ENCODE results near the gene APBB2. TPM values are rescaled to one million over a fixed set of nuclear protein-coding genes. Genes with fewer than 3 reads are reported as not detected.

Gene APBB2
- total RNA-seq, 2 donors from 2014 or later: 17.4 to 56.6 TPM

GRCh38 chr4:41013746-41014145 is 200.6 kb downstream of the APBB2 start:
- H3K27me3 ChIP-seq (replicated peaks; ENCODE audit: insufficient read depth): no peaks in the 10 kb centered on the region
- intact Hi-C loops (cut with DNase I): no loop called here
- no peak overlapping the region for H3K27ac ChIP-seq
- no peaks in the 10 kb centered on the region for H3K9me3 ChIP-seq
- H3K4me1 ChIP-seq (replicated peaks): no peaks in the 10 kb centered on the region
- H3K36me3 ChIP-seq: no peaks in the 10 kb centered on the region
- TF ChIP-seq POLR2AphosphoS5 (IDR thresholded peaks at IDR 0.05): no peak
- TF ChIP-seq CTCF (IDR thresholded peaks at IDR 0.05): no peak
- TF ChIP-seq POLR2A (IDR thresholded peaks at IDR 0.05): no peak
- no peak overlapping the region for H3K4me3 ChIP-seq
- DNase-seq (ENCODE audit: low spot score): no peak
- WGBS: 54% methylated on average over 6 of the region's 6 CpGs

GRCh38 chr4:41012911-41013310 is 201.4 kb downstream of the APBB2 start:
- Histone ChIP-seq H3K27me3 (replicated peaks; ENCODE audit: insufficient read depth) (no peaks in the 10 kb centered on the region), H3K36me3 (no peaks in the 10 kb centered on the region), H3K4me1 (replicated peaks) (no peaks in the 10 kb centered on the region), H3K27ac (no peak overlapping the region), H3K4me3 (no peak overlapping the region), H3K9me3 (no peaks in the 10 kb centered on the region)
- 36% methylated on average over 3 of the region's 3 CpGs for WGBS
- intact Hi-C loops (cut with DNase I): no loop called here
- TF ChIP-seq POLR2AphosphoS5 (IDR thresholded peaks at IDR 0.05) (no peak), POLR2A (IDR thresholded peaks at IDR 0.05) (no peak), CTCF (IDR thresholded peaks at IDR 0.05) (no peak)
- no peak for DNase-seq (ENCODE audit: low spot score)

- Histone ChIP-seq H3K36me3 (no peaks in the 10 kb centered on the region), H3K9me3 (no peaks in the 10 kb centered on the region), H3K4me1 (replicated peaks) (no peaks in the 10 kb centered on the region), H3K4me3 (no peak overlapping the region), H3K27ac (no peak overlapping the region), H3K27me3 (replicated peaks; ENCODE audit: insufficient read depth) (no peaks in the 10 kb centered on the region)
- WGBS: 26% methylated on average over 2 of the region's 2 CpGs
- intact Hi-C loops (cut with DNase I): no loop called here
- TF ChIP-seq POLR2A (IDR thresholded peaks at IDR 0.05): no peak
- TF ChIP-seq CTCF (IDR thresholded peaks at IDR 0.05): no peak
- TF ChIP-seq POLR2AphosphoS5 (IDR thresholded peaks at IDR 0.05): no peak
- DNase-seq (ENCODE audit: low spot score): no peak
These were observed 202.0 kb downstream of the APBB2 start for GRCh38 chr4:41012293-41012692.

- TF ChIP-seq POLR2A (IDR thresholded peaks at IDR 0.05): no peak
- no peak for TF ChIP-seq POLR2AphosphoS5 (IDR thresholded peaks at IDR 0.05)
- TF ChIP-seq CTCF (IDR thresholded peaks at IDR 0.05): no peak
- no peaks in the 10 kb centered on the region for H3K27me3 ChIP-seq (replicated peaks; ENCODE audit: insufficient read depth)
- no peaks in the 10 kb centered on the region for H3K36me3 ChIP-seq
- intact Hi-C loops (cut with DNase I): no loop called here
- 80% methylated on average over 3 of the region's 3 CpGs for WGBS
- no peaks in the 10 kb centered on the region for H3K4me1 ChIP-seq (replicated peaks)
- no peak for DNase-seq (ENCODE audit: low spot score)
- H3K4me3 ChIP-seq: no peak overlapping the region
- no peaks in the 10 kb centered on the region for H3K9me3 ChIP-seq
- H3K27ac ChIP-seq: no peak overlapping the region
These were observed 204.9 kb downstream of the APBB2 start for GRCh38 chr4:41009411-41009810.

GRCh38 chr4:41006141-41006540 is 208.2 kb downstream of the APBB2 start:
- no peak overlapping the region for H3K4me3 ChIP-seq
- H3K4me1 ChIP-seq (replicated peaks): no peaks in the 10 kb centered on the region
- H3K27me3 ChIP-seq (replicated peaks; ENCODE audit: insufficient read depth): no peaks in the 10 kb centered on the region
- TF ChIP-seq CTCF (IDR thresholded peaks at IDR 0.05): no peak
- no peak for TF ChIP-seq POLR2AphosphoS5 (IDR thresholded peaks at IDR 0.05)
- no peak for TF ChIP-seq POLR2A (IDR thresholded peaks at IDR 0.05)
- H3K27ac ChIP-seq: no peak overlapping the region
- intact Hi-C loops (cut with DNase I): no loop called here
- H3K9me3 ChIP-seq: no peaks in the 10 kb centered on the region
- DNase-seq (ENCODE audit: low spot score): no peak
- no peaks in the 10 kb centered on the region for H3K36me3 ChIP-seq
- WGBS: 97% methylated on average over 4 of the region's 4 CpGs

All from prostate gland (tissue), 2 donors.